Astrocyte of the spinal cord (primary cell): ENCODE measurements around the gene PACRG.

Experiments used
- DNase-seq: peaks from one replicate; pipeline ENCODE4 v3.0.0; 2011; ENCODE audit warnings: low read depth, low spot score
- H3K4me3 ChIP-seq: 2 replicates; pipeline ENCODE4 v1.5.1; 2011; ENCODE audit warnings: low read depth, mild to moderate bottlenecking, low read length, moderate library complexity
- in situ Hi-C: cut with HindIII; loops from 2 replicates; pipeline ENCODE4 v1.10.0; 2017; ENCODE audit warnings: low sequenced_read_pairs
- TF ChIP-seq, protein P1 (sequence below): IDR thresholded peaks from 2 replicates; pipeline ENCODE4 v1.5.1; 2012; ENCODE audit warnings: low read depth, mild to moderate bottlenecking, low read length, inconsistent platforms

The PACRG gene

DNA sequence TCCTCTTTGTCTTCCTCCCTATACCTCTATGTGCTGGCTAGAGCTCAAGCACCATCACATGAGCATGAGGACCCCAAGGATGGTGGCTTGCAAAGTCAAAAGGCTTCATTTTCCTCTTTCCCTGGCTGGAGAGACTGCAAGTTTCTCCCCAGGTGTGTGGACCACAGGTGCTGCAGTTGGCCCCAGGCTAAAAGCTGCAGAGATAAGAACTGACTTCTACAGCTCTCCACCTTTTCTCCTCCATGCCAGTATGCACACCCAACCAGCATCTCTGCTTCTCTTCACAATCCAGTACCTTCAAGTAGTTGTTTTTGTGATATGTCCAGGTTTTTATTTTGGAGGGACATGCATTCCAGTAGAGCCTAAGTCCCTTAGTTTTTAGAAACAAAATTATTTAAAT lies 29.3 kb upstream of the PACRG start:
- H3K4me3 ChIP-seq, result no peak overlapping the region
- in situ Hi-C loops, result no loop called here
- DNase-seq, result no peak
- TF ChIP-seq, protein P1, sequence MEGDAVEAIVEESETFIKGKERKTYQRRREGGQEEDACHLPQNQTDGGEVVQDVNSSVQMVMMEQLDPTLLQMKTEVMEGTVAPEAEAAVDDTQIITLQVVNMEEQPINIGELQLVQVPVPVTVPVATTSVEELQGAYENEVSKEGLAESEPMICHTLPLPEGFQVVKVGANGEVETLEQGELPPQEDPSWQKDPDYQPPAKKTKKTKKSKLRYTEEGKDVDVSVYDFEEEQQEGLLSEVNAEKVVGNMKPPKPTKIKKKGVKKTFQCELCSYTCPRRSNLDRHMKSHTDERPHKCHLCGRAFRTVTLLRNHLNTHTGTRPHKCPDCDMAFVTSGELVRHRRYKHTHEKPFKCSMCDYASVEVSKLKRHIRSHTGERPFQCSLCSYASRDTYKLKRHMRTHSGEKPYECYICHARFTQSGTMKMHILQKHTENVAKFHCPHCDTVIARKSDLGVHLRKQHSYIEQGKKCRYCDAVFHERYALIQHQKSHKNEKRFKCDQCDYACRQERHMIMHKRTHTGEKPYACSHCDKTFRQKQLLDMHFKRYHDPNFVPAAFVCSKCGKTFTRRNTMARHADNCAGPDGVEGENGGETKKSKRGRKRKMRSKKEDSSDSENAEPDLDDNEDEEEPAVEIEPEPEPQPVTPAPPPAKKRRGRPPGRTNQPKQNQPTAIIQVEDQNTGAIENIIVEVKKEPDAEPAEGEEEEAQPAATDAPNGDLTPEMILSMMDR, result no peak

DNA sequence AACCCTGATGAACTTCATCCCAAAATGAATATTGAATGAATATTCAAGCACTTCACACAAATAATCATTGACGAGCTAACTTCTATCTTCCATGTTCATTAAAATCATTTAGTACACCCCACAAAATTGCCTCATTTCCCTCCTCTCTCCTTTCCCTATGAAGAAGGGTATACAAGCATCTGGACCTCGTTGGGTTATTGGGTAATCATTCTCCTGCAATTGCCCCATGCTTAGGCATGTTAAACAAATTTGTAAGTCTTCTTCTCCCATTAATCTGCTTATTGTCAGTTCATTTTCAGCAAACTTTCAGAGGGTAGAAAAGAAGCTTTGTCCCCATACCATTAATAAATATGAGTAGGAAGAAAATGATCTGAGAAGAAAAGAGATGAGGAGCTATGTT lies 27.8 kb upstream of the PACRG start:
- no peak overlapping the region for H3K4me3 ChIP-seq
- TF ChIP-seq, protein P1, result no peak
- in situ Hi-C loops, result no loop called here
- DNase-seq, result no peak

DNA sequence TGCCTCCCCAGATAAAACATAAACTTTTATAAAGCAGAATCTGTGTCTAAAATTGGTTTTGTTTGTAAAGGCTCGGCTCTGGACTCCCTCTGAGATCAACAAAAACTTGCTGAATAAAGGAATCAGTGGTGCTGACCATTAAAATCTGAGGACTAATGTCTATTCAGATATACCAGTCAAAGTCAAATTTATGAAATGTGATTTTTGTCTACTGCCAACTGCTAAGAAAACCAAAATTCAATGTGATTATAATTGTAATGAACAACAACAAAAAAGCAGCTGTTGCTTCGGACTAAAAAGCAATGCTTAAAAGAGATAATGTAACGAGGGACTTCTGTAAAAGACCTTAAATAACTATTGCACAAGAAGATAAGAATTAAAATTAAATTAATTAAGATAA lies 26.8 kb upstream of the PACRG start:
- no peak overlapping the region for H3K4me3 ChIP-seq
- TF ChIP-seq, protein P1, result no peak
- in situ Hi-C loops, result no loop called here
- no peak for DNase-seq

DNA sequence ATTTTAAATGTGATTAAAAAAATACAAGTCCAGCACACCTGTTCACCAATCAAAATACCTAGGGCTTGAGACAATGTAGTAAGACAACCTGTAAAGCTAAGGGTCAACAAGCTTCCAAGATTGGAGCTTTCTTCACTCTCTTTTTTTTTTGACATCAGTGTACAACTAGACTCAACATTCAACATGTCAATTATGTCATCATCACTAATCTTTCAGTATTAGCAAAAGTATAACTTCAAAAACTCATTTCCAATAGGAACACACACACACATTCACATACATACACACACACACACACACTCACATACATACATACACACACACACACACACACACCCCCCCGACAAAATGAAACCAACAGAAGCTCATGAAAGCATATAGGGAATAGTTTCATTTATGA lies 26.2 kb upstream of the PACRG start:
- no peak overlapping the region for H3K4me3 ChIP-seq
- in situ Hi-C loops, result no loop called here
- TF ChIP-seq, protein P1, result no peak
- DNase-seq, result no peak

DNA sequence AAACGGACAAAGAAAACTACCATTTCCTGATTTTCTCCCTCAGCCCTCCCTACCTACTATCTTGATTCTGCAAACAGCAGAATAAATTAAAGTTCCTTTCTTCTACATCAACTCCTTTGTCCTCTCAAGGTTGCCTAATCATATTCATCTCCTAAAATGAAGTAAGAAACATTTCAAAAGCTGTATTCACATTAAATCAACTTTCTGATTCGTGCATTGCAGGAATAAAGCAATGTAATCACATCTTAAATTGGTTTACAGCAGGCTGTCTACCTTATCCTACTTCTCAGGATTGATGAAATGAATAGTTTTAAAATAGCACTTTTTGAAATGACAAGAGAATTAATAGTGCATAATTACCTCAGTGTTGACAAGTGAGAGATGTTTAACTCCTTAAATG lies 25.3 kb upstream of the PACRG start:
- no peak for DNase-seq
- in situ Hi-C loops, result no loop called here
- TF ChIP-seq, protein P1, result no peak
- H3K4me3 ChIP-seq, result no peak overlapping the region

DNA sequence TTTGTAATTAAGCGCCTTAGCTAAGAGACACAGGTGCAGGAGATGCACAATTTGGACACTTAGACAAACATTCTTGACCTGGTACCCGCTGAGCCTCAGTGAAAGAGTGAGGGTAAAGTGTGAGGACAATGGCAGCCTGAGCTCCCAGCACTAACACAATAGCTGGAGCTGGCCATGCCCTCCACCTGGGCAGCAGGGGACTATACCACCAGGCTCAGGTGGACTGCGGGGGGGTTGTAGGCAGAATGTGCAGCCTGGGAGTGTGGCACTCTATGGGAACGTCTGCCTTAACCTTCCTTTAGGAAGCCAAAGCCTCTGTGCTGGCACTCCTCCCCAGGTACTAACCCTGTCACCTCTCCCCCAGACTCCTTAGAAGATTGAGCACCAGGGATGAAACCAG lies 23.8 kb upstream of the PACRG start:
- in situ Hi-C loops, result no loop called here

More for the DNA sequence above, 23.8 kb upstream of the PACRG start:
- H3K4me3 ChIP-seq, result no peak overlapping the region
- DNase-seq, result no peak
- TF ChIP-seq, protein P1, result no peak
